SK-N-SH treated with all-trans-retinoic acid at 6 μM for 48 hours (cell line): ENCODE measurements around the gene RAB21.

ENCODE experiments used
- RARB ChIP-seq: fragments of 250-450 bp; sonication (Bioruptor Pico); IDR thresholded peaks from 2 replicates; pipeline ENCODE4 v1.8.0; 2021; ENCODE audit warnings: mild to moderate bottlenecking, moderate library complexity
- TF ChIP-seq, protein P1 (sequence below): fragments of 250-450 bp; sonication (Bioruptor Pico); IDR thresholded peaks from 2 replicates; pipeline ENCODE4 v1.5.1; 2020; ENCODE audit warnings: low read depth, mild to moderate bottlenecking, moderate library complexity

DNA sequence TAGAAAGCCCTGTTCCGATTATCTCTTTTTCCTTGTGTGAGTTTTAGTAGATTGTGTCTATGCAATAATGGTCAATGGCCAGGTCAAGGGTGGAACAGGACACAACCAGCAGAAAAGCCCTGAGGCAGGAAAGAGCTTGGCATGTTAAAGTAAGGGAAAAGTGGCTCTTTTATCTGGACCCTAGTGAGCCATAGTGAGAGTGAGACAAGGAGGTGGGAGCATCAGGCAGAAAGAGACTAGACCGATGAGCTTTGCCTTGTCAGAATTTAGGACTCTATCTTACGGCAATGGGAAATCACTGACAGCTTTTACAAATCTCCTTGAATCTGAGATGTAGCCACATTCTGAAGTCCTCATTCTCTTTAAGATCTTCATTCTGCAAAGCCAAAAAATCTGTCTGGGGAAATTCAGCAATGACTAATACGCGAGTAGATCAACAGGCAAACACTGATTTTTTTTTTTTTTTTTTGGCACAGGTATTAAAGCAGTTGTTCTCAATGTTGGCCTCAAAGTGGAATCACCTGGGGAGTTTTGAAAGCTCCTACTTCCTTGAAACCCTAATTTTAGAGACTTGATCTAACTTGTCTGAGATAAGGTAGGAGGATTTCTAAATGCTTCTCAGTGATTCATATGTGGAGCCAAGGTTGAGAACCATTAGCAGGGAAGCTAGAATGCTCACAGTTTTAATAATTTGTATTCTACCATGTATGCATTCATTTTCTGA lies 34.9 kb upstream of the RAB21 start:
- no peak for TF ChIP-seq RARB (CRISPR knock-in tag)
- TF ChIP-seq, protein P1, sequence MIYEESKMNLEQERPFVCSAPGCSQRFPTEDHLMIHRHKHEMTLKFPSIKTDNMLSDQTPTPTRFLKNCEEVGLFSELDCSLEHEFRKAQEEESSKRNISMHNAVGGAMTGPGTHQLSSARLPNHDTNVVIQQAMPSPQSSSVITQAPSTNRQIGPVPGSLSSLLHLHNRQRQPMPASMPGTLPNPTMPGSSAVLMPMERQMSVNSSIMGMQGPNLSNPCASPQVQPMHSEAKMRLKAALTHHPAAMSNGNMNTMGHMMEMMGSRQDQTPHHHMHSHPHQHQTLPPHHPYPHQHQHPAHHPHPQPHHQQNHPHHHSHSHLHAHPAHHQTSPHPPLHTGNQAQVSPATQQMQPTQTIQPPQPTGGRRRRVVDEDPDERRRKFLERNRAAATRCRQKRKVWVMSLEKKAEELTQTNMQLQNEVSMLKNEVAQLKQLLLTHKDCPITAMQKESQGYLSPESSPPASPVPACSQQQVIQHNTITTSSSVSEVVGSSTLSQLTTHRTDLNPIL (CRISPR knock-in tag): no peak
